Measurements from ENCODE around the gene KLHL13.

DNA sequence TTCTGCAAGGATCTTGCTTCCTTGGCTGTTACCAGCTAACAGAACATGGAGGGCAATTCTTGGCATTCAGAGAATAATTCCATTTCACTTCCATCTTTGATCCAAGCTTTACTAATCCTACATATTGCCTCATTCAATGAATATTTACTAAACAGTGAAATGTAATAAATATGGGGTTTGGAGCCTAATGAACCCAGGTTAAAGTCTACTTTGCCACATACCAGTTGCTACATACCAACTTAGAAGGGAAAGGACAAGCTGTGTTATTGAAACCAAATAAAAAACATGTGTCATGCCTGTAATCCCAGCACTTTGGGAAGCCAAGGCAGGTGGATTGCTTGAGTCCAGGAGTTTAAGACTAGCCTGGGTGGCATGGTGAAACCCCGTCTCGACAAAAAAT lies 265.6 kb downstream of the KLHL13 start:
- TF ChIP-seq, protein P1, sequence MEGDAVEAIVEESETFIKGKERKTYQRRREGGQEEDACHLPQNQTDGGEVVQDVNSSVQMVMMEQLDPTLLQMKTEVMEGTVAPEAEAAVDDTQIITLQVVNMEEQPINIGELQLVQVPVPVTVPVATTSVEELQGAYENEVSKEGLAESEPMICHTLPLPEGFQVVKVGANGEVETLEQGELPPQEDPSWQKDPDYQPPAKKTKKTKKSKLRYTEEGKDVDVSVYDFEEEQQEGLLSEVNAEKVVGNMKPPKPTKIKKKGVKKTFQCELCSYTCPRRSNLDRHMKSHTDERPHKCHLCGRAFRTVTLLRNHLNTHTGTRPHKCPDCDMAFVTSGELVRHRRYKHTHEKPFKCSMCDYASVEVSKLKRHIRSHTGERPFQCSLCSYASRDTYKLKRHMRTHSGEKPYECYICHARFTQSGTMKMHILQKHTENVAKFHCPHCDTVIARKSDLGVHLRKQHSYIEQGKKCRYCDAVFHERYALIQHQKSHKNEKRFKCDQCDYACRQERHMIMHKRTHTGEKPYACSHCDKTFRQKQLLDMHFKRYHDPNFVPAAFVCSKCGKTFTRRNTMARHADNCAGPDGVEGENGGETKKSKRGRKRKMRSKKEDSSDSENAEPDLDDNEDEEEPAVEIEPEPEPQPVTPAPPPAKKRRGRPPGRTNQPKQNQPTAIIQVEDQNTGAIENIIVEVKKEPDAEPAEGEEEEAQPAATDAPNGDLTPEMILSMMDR (IDR thresholded peaks at IDR 0.05 in 2 of 3, conservative IDR thresholded peaks at IDR 0.05 in 1 of 3; ENCODE audit: borderline replicate concordance in 1 of 3, insufficient read depth in 1 of 3, low read depth in 2 of 3, low read length in 2 of 3) = no peak
- TF ChIP-seq RAD21 (IDR thresholded peaks at IDR 0.05; ENCODE audit: low read depth) = no peak

Data from HCT116 (cell line).